GM12875 (cell line): ENCODE results near the gene SOX21.
A peak's percentile ranks its signal among the peaks of the same experiment; 100 is the strongest.

Source experiments
- H3K4me3 ChIP-seq: one replicate; pipeline ENCODE4 v1.5.1; 2011; ENCODE audit warnings: low read depth, low read length, control low read depth
- TF ChIP-seq, protein P1 (sequence below): IDR thresholded peaks from 2 replicates; pipeline ENCODE4 v1.5.1; 2011; ENCODE audit warnings: low read depth, mild to moderate bottlenecking, control low read depth, inconsistent platforms, low read length, moderate library complexity, borderline replicate concordance; ENCODE audit not compliant: insufficient read depth

The SOX21 gene

DNA sequence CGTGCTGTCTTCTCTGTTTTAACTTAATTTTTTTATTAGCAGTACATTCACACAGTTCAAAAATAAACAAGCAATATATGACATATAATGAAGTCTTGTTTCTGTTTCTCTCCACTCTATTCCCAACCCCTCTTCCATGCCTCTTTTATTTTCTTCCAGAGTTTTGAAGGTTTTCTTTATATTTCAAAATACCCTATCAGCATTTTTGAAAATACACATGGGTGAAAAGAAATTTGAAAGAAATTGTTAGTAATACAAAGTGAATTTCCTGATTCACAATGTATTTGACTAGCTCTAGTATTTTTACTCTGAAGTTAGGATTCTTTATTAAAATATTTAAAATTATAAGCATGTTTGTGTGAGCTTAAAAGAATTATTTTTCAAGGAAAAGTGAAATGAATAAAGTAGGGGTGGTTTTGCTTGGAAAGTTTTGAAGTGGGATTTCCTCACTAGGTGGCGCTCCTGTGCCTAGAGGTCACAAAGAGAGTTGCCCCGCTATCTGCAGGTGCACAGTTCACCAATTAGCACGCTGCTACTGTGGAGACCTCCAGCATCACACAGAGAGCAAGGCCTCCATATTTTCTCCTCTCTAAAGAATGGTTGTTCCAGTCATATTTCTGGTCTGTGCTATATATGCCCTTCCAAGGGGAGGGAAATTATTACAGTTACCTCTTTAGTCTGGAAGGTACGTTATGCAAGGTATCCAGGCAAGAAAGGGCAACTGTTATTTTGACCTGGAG is 37.6 kb downstream of the SOX21 start:
- no peak overlapping the region for H3K4me3 ChIP-seq
- TF ChIP-seq, protein P1, sequence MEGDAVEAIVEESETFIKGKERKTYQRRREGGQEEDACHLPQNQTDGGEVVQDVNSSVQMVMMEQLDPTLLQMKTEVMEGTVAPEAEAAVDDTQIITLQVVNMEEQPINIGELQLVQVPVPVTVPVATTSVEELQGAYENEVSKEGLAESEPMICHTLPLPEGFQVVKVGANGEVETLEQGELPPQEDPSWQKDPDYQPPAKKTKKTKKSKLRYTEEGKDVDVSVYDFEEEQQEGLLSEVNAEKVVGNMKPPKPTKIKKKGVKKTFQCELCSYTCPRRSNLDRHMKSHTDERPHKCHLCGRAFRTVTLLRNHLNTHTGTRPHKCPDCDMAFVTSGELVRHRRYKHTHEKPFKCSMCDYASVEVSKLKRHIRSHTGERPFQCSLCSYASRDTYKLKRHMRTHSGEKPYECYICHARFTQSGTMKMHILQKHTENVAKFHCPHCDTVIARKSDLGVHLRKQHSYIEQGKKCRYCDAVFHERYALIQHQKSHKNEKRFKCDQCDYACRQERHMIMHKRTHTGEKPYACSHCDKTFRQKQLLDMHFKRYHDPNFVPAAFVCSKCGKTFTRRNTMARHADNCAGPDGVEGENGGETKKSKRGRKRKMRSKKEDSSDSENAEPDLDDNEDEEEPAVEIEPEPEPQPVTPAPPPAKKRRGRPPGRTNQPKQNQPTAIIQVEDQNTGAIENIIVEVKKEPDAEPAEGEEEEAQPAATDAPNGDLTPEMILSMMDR: peak; percentile 71

DNA sequence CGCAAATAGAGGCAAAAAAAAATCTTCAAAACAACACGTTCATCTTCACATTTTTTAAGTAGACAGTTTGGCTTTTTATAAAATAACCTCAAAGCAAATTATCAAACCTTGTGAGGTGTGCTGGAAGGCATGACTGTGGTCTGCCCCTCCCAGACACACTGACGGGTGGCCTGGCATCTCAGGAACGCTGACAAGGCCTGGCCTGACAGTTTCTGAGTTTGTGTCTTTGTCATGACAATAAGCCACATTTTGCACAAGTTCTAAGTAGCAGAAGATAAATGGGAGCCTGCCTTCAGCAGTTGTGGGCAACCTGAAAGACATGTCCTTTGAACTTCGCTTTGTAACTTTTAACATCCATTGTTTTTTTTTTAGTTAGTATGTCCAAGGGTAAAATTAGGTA is 38.5 kb downstream of the SOX21 start:
- TF ChIP-seq, protein P1: no peak
- no peak overlapping the region for H3K4me3 ChIP-seq

DNA sequence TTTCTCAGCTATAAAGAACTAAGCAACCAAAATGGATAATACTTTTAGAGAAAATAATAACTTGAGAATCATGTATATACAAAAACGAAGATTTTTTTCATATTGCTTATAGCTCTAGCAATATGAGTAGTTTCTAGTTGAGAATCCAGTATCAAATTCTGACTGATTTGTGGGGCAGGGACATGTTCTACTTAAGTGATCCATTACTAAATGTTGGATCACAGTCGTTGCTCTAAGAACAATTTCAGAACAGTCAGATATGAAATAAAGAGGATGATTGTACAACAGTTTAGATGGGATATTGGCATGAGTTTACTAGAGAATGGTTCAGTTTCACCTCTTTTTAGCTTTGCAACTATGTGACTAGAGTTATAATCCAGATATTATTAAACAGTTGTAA is 39.9 kb downstream of the SOX21 start:
- no peak overlapping the region for H3K4me3 ChIP-seq
- TF ChIP-seq, protein P1: no peak

DNA sequence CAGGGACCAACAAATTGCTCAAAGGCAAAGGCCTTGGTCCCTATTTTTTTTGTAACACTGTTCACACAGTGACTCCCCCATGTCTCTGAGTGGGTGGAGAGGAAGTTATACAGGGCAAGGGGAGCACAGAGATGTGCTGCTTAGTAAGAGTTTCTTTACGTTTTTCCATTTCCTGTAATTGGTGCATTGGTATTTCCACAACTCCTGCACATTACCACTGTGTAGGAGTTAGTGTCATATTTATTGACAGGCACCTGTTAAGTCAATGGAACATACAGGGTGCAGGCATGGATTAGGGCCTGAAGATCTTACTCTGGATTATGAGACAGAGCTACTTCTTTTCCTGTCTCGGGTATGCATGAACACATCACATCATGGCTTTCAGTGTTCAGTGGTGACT is 45.2 kb downstream of the SOX21 start:
- H3K4me3 ChIP-seq: no peak overlapping the region
- TF ChIP-seq, protein P1: no peak

DNA sequence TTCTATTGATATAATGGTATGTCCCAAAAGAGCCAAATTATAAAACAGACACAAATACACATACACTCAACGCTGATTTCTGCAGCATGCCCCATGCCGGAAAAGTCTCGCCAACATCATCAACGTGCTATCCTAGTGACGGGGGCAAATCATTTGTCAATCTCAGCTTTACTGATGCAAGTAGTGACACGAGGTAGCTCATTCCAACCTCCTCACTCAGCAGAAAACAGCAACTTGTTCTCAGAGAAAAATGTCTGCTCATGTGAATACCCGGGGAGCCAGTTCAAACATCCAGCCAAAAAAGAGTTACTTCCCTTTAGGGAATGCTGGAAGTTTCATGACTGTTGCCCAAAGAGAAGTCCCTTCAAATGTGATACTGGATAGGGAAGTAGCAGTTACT is 46.3 kb downstream of the SOX21 start:
- TF ChIP-seq, protein P1: no peak
- H3K4me3 ChIP-seq: no peak overlapping the region

DNA sequence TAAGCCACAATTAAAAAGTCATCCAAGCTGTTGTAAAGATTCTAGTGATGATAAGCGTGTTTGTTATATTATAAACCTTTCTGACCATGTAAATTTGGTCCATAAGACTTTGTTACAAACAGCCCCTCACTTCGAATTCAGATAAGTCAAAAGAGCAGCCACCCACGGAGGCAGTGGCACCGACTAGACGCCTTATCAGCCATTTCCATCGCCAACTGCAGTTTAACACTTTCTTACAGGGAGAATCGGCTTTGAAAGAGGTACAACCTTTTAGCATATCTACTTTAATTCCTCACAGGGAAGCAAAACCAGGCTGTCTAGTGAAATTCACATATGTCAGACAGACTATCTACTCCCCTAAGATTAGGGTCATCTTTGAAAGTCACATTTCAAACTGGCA is 47.5 kb downstream of the SOX21 start:
- H3K4me3 ChIP-seq: no peak overlapping the region
- TF ChIP-seq, protein P1: no peak

DNA sequence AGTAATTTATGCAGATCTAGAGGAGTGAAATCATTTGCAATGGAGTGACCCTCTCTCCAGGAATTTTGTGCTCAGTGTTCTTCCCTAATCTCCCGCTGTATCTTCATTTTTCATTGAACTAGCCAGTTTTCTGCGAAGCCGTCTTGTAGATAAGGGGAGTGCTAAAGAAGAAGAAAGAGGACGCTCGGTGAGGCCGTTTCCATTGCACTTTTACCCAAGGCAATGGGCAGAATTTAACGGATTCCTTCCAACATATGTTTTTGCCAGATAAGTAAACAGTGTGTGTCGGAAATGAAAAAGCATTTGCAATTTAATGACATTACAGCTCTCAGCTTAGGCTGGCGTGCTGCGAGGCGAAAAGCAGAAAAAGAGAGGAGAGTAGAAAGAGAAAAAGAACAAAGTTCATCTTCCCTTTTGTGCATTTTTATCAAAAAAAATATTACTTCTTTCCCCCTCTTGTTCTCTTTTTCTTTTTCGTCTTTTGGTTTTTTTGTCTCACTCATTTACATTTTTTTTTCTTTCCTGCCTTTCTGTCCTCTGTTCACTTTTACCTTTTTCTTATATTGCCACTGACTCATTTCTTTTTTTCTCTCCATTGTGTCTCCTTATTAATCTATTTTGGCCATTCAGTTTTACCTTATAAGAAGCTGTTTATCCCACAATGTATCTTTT is 49.9 kb downstream of the SOX21 start:
- H3K4me3 ChIP-seq: no peak overlapping the region
- TF ChIP-seq, protein P1: no peak
